Gastroesophageal sphincter (tissue), 4 donors: ENCODE results near the gene CERS1. TPM values are rescaled to one million over a fixed set of nuclear protein-coding genes. Genes with fewer than 3 reads are reported as not detected.
A peak's percentile ranks its signal among the peaks of the same experiment; 100 is the strongest.

Source experiments
- ATAC-seq: fragments of 150-250 bp; one replicate; pipeline ENCODE4 v1.9.1; 2016; ENCODE audit warnings: mild to moderate bottlenecking, moderate library complexity
- H3K27ac ChIP-seq, 4 donors: fragments of 200-600 bp; sonication (generic) in 3 of 4; 1 replicate in 3 of 4; 2 replicates in 1 of 4; pipeline ENCODE4 v1.5.1; 2016 to 2019
- H3K27me3 ChIP-seq: fragments of 200-600 bp; sonication (generic); one replicate; pipeline ENCODE4 v1.5.1; 2019
- H3K36me3 ChIP-seq, 2 donors: fragments of 200-600 bp; sonication (generic); one replicate each; pipeline ENCODE4 v1.5.1; 2019; ENCODE audit warnings: control low read depth in 1 of 2
- H3K4me1 ChIP-seq, 3 donors: fragments of 200-600 bp; sonication (generic); 1 replicate in 2 of 3; 2 replicates in 1 of 3; pipeline ENCODE4 v1.5.1; 2016 to 2019; ENCODE audit warnings: control low read depth in 2 of 3
- H3K4me3 ChIP-seq, 2 donors: fragments of 200-600 bp; sonication (generic); one replicate each; pipeline ENCODE4 v1.5.1; 2019; ENCODE audit warnings: mild to moderate bottlenecking in 1 of 2, moderate library complexity in 1 of 2
- H3K9me3 ChIP-seq, 3 donors: fragments of 200-600 bp; sonication (generic); one replicate each; pipeline ENCODE4 v1.5.1; 2017 to 2019; ENCODE audit warnings: control low read depth in 2 of 3
- EP300 ChIP-seq: sonication (generic); formaldehyde crosslinking; IDR thresholded peaks from one replicate; pipeline ENCODE4 v1.6.1; 2017; ENCODE audit warnings: antibody characterized with exemption, mild to moderate bottlenecking
- POLR2A ChIP-seq, 2 donors: fragments of 450-650 bp; IDR thresholded peaks; one replicate each; pipeline ENCODE4 v1.6.1; 2017; ENCODE audit warnings: antibody characterized with exemption in 2 of 2, mild to moderate bottlenecking in 2 of 2, moderate library complexity in 1 of 2
- POLR2AphosphoS5 ChIP-seq: sonication (generic); formaldehyde crosslinking; IDR thresholded peaks from one replicate; pipeline ENCODE4 v1.6.1; 2017; ENCODE audit warnings: antibody characterized with exemption
- WGBS, 2 donors: methylation state at CpG; one replicate each; pipeline ENCODE4 v1.1.5; 2018; ENCODE audit warnings: low coverage in 1 of 2; 5-methylcytosine and 5-hydroxymethylcytosine counted together
- total RNA-seq, 4 donors: library from RNA; depleted of rRNA; stranded (reverse); fragments of >200 nt; gene quantifications; one replicate each; pipeline ENCODE4 v1.1.0, GENCODE V29; 2016
- TF ChIP-seq, protein P1 (sequence below), 4 experiments: fragments of 200-600 bp in 2 of 4; fragments of 450-650 bp in 2 of 4; sonication (generic) in 1 of 4; IDR thresholded peaks; one replicate each; pipeline ENCODE4 v1.5.1; 2017 to 2019; ENCODE audit warnings: antibody characterized with exemption in 4 of 4, mild to moderate bottlenecking in 2 of 4, moderate library complexity in 2 of 4

Gene CERS1
- total RNA-seq, 4 donors from 2014 or later = 0.73 to 1.3 (median 0.81) TPM; not detected in 1

DNA sequence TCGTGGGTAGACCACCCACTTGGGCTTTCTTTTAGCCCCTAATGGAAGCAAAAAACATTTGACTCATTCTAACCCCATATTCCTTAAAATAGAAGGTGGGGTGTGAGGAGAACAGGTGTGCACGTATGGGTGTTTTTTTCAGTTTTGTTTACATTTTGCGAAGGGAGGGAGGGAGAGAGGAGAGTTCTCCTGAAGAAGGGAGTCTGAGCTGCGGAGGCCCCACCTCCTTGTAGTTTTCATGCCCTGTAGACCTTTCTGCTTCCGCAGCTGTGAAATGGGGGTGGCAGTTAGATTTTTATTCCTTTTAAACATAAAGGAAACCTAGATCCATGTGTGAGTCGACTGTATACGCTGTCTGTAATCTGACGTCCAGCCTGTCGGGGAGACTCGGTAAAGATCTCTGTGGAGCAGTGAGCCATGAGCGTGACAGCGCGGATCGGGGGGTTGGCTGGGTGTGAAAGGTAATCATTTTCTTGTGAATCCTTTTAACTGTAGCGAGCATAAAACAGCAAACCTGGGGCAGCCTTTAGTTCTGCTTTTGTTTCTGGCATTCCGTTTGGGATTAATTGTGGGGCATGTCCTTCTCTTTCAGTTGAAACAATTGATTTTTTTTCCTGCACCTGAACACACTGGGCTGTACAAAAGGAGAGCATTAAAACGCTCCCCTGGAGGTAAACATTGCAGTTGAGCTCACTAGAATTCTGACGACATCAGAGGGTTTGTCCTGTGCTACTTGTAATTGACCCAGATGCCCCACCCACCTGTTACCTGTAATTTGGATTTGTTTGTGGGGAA lies 61.9 kb downstream of the CERS1 start:
- peak overlapping the region; percentile 79 to 90 for H3K4me3 ChIP-seq
- WGBS, 2 donors = 7 to 9% methylated on average over 8 to 18 of the region's 18 CpGs
- peaks cover 0 to 13% of the 10 kb centered on the region in 2 donors for H3K36me3 ChIP-seq
- H3K27me3 ChIP-seq = no peaks in the 10 kb centered on the region
- peak overlapping the region in 2 of 4 donors; percentile 90 to 93 for H3K27ac ChIP-seq
- no peak for ATAC-seq
- no peaks in the 10 kb centered on the region for H3K9me3 ChIP-seq
- TF ChIP-seq POLR2A (IDR thresholded peaks at IDR 0.05) (no peak), POLR2AphosphoS5 (no peak), EP300 (no peak)
- TF ChIP-seq, protein P1, sequence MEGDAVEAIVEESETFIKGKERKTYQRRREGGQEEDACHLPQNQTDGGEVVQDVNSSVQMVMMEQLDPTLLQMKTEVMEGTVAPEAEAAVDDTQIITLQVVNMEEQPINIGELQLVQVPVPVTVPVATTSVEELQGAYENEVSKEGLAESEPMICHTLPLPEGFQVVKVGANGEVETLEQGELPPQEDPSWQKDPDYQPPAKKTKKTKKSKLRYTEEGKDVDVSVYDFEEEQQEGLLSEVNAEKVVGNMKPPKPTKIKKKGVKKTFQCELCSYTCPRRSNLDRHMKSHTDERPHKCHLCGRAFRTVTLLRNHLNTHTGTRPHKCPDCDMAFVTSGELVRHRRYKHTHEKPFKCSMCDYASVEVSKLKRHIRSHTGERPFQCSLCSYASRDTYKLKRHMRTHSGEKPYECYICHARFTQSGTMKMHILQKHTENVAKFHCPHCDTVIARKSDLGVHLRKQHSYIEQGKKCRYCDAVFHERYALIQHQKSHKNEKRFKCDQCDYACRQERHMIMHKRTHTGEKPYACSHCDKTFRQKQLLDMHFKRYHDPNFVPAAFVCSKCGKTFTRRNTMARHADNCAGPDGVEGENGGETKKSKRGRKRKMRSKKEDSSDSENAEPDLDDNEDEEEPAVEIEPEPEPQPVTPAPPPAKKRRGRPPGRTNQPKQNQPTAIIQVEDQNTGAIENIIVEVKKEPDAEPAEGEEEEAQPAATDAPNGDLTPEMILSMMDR (IDR thresholded peaks at IDR 0.05) = no peak
- H3K4me1 ChIP-seq = peaks cover 0 to 73% (median 22%) of the 10 kb centered on the region in 3 donors

DNA sequence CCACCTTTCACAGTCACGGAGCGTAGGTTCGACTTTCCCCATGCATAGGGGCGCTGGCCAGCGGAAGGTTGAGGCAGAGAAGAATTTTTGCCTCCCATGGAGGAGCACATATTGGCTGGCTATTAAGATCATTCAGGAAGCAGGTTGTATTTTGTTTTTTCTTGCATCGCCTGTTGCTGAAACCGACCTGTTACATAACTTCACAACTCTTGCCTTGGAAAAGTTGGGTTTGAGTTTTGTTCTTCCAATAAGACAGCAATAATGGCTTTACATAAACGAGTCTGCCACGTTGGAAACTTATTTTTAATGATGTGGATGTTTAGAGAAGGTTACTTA lies 62.8 kb downstream of the CERS1 start:
- Histone ChIP-seq H3K36me3 (peaks cover 0 to 11% of the 10 kb centered on the region in 2 donors), H3K9me3 (no peaks in the 10 kb centered on the region), H3K4me3 (peak overlapping the region; percentile 79 to 90), H3K27ac (peak overlapping the region in 3 of 4 donors; percentile 90 to 93 (median 92)), H3K4me1 (peaks cover 0 to 63% (median 20%) of the 10 kb centered on the region in 3 donors), H3K27me3 (no peaks in the 10 kb centered on the region)
- WGBS, 2 donors = 0 to 12% methylated on average over 2 to 9 of the region's 9 CpGs
- TF ChIP-seq POLR2A (IDR thresholded peaks at IDR 0.05) = no peak
- TF ChIP-seq POLR2AphosphoS5 = no peak
- TF ChIP-seq, protein P1 (IDR thresholded peaks at IDR 0.05) = no peak
- no peak for TF ChIP-seq EP300
- no peak for ATAC-seq

DNA sequence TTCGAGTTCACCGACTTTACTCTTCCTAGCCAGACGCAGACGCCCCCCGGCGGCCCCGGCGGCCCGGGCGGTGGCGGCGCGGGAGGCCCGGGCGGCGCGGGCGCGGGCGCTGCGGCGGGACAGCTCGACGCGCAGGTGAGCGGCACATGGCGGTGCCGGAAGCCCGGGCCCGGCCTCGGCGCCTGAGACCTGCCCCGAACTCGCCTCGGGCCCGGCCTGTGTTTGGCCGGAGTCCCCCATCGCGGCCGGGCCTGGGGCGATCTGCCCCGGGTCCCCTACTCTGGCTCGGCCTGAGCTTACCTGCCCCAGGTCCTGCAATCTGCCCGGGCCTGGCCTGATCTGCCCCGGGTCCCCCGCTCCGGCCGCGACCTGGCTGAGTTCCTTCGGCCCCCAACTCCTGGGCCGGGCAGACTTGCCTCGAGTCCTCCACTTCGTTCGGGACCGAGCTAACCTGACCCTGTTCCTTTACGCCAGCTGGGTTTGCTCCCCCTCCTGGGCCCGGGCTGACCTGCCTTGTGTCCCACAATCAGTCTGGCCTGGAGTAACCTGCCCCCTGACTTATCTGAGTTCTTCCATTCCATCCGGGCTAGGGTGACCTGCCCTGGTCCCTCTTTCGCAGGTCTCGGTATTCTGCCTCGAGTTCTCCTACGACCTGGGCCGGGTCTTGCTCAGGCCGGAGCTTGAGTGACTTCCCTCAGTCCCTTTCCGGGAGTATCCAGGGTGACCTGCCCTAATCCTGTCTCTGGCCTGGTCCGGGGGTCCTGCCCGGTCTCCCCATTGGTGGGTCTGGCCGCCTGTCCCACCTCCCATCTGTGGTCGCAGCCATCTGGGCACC lies 63.4 kb downstream of the CERS1 start:
- peak; percentile 29 for ATAC-seq
- Histone ChIP-seq H3K4me3 (peak overlapping the region; percentile 79 to 90), H3K4me1 (peaks cover 0 to 57% (median 18%) of the 10 kb centered on the region in 3 donors)

DNA sequence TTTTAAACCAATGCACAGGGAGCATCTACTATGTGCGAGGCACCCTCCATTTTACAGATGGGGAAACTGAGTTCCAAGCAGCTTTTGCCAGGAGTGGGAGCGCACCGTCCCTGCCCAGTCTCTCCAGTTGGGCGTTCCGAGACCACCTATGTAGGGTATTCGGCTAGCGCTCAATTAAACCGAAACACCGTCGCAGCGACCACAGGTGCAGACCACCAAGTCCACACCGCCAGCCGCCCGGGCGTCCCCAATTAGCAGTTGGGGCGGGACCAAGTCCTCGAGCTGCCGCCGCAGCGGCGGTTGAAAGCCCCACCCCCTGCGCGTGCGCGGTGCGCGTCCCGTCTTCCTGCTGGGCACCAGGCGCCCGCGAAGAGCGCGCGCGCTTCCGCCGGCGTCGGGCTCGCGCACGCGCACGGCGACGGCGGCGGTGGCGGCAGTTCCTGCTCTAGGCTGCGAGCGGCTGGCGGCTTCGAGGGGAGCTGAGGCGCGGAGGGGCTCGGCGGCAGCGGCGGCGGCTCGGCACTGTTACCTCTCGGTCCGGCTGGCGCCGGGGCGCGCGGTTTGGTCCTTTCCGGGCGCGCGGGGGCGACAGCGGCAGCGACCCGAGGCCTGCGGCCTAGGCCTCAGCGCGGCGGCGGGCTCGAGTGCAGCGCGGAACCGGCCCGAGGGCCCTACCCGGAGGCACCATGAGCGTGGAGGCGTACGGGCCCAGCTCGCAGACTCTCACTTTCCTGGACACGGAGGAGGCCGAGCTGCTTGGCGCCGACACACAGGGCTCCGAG lies 64.2 kb downstream of the CERS1 start, which contains the start of gene UPF1:
UPF1 (plus strand) TSS at position 436 of the 782 bp plus-strand sequence; CDS start at position 687, 251 bp downstream.
- WGBS, 2 donors = 10% methylated on average over 2 of the region's 96 CpGs; no CpG with 5 or more reads in 1 of the 2 donors
- ATAC-seq = peak; percentile 92
- Histone ChIP-seq H3K27ac (peak within 1 kb of the TSS; percentile 72 to 93 (median 91)), H3K4me3 (peak within 1 kb of the TSS; percentile 79 to 90), H3K27me3 (no peaks in the 10 kb centered on the region), H3K36me3 (peaks cover 0 to 8% of the 10 kb centered on the region in 2 donors), H3K9me3 (peaks cover 0 to 12% (median 0%) of the 10 kb centered on the region in 3 donors), H3K4me1 (peaks cover 0 to 49% (median 14%) of the 10 kb centered on the region in 3 donors)
- TF ChIP-seq POLR2AphosphoS5 = peak; percentile 55
- TF ChIP-seq, protein P1 (IDR thresholded peaks at IDR 0.05) = peak in 3 of 4 experiments; percentile 31 to 48 (median 44)
- peak; percentile 85 to 90 for TF ChIP-seq POLR2A (IDR thresholded peaks at IDR 0.05)
- no peak for TF ChIP-seq EP300

More for the DNA sequence above, 63.4 kb downstream of the CERS1 start:
- H3K36me3 ChIP-seq = peaks cover 0 to 8% of the 10 kb centered on the region in 2 donors
- H3K27ac ChIP-seq = peak overlapping the region; percentile 72 to 93 (median 91)
- H3K9me3 ChIP-seq = peaks cover 0 to 4% (median 0%) of the 10 kb centered on the region in 3 donors
- H3K27me3 ChIP-seq = no peaks in the 10 kb centered on the region
- TF ChIP-seq EP300 (no peak), POLR2AphosphoS5 (no peak), POLR2A (IDR thresholded peaks at IDR 0.05) (no peak)
- TF ChIP-seq, protein P1 (IDR thresholded peaks at IDR 0.05) = no peak
- 2% methylated on average over 8 of the region's 69 CpGs; no CpG with 5 or more reads in 1 of the 2 donors for WGBS, 2 donors
